DMS53 (cell line): Measurements from ENCODE around the gene GADD45B.
"Not testable (repeated sequence)": the region's sequence is repeated elsewhere in the genome, so short reads cannot be mapped to it uniquely, and the experiment has no call there.

Source experiments
- DNase-seq: peaks from one replicate; lab custom pipeline; 2025; lab: John Stamatoyannopoulos, UW

Gene GADD45B

DNA sequence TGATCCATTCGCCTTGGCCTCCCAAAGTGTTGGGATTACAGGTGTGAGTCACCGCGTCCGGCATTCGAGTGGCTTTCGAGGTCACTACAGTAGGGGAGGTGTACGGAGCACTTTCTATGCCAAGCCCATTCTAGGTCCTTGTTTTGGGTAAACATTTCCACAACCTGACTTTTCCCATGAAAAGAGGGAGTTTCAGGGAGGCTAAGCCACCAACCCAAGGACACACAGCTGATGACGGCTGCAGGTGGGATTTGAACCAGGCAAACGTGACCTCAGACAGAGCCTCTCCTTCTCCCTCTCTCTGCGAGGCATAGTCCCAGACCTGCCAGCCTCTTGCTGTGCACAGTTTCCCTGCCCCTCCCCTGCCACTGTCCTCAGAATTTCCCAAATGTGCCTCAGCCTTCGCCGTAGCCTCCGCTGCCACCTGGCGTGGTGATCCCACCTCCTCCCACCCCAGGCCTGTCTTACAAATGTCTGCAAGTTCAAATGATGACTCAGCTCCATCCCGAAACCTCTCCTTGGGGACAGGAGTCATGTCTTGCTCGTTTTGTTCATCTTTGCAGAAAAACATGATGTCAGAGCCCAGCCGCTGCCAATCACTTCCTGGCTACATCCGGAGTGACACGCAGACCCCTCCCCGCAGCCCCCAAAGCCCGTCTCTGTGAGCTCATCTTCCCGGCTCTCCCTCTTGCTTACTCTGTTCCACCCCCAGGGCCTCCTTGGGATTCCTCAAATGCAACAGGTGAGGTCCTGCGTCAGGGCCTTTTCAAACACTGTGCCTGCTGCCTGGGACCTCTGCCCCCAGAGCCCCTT lies 6.6 kb upstream of the GADD45B start:
- peak; percentile 37 for DNase-seq

DNA sequence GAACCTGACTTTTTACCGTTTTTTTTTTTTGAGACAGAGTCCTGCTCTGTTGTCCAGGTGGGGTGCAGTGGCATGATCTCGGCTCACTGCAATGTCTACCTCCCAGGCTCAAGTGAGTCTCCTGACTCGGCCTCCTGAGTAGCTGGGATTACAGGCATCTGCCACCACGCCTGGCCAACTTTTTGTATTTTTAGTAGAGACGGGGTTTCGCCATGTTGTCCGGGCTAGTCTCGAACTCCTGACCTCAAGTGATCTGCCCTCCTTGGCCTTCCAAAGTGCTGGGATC lies 6.1 kb upstream of the GADD45B start:
- DNase-seq, result not testable (repeated sequence)

DNA sequence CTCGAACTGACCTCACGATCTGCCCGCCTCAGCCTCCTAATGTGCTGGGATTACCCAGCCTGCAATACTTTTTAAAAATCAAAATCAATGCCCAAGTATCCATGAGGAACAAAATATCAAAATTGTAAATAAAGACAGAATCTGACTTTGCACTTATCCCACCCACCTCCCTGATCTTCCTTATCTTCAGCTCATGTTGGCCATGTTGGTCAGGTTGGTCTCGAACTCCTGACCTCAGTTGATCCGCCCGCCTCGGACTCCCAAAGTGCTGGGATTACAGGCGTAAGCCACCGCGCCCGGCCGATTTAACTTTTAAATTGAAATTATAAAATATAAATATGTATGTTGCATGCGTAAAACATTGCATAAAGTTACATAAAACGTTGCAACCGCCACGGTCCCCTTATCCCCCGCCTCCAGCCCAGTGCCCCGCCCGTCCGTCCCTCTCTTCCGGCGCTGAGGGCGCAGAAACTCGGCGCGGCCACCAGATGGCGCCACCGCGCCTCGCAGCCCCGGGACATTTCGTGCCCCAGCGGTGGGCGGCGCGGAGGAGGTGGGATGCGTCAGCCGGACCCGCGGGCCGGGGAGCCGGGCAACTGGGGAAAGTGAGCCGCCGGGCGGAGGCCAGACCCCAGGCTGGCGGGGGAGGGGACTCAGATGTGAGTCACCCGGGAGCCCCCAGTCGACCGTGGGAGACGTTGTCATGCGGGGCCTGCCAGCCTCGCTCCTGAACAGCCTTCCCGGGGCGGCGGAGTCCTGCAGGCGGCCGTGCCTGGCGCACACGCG lies 1.5 kb upstream of the GADD45B start:
- DNase-seq, result peak; percentile 82

DNA sequence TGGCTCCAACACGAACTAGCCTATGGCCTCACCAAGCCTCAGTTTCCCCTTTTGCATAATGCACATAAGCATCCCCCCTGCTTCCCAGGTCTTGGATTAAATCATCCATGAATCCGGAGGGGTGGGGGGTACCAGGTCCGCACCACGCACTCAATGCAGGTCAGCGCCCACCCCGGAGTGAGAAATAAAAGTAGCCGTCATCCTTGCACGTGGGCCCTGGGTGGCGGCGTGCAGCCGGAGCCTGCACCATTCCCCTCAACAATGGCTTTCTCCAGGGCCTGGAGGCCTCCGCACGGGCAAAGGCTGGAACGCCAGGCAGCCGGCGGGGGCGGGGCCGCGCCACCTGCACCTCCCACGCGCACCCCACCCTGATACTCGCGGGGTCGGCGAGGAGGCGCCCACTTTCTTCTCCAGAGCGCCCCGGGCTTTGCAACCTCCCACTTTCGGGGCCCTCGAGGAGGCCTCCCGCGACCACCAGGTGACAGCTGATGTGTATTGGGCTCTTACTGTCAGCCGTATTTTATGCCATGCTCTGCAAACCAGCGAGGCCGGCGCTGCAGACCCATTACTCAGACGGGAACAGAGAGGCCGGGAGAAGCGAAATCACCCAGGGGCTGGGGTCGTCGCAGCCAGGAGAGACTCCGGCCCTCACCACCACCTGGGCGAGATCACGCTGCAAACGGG lies 767 bp upstream of the GADD45B start:
- peak; percentile 73 for DNase-seq

GRCh38 chr19:2476451-2477140 lies 669 bp downstream of the GADD45B start:
- peak; percentile 57 for DNase-seq

GRCh38 chr19:2477141-2477710 lies 1.3 kb downstream of the GADD45B start:
- peak; percentile 75 for DNase-seq

DNA sequence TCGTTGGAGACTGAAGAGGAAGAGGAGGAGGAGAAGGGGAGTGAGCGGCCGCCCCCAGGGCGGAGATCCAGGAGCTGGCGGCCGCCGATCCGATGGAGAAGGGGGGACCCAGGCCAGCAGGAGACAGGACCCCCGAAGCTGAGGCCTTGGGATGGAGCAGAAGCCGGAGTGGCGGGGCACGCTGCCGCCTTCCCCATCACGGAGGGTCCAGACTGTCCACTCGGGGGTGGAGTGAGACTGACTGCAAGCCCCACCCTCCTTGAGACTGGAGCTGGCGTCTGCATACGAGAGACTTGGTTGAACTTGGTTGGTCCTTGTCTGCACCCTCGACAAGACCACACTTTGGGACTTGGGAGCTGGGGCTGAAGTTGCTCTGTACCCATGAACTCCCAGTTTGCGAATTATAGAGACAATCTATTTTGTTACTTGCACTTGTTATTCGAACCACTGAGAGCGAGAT lies 1.8 kb downstream of the GADD45B start:
- no peak for DNase-seq

DNA sequence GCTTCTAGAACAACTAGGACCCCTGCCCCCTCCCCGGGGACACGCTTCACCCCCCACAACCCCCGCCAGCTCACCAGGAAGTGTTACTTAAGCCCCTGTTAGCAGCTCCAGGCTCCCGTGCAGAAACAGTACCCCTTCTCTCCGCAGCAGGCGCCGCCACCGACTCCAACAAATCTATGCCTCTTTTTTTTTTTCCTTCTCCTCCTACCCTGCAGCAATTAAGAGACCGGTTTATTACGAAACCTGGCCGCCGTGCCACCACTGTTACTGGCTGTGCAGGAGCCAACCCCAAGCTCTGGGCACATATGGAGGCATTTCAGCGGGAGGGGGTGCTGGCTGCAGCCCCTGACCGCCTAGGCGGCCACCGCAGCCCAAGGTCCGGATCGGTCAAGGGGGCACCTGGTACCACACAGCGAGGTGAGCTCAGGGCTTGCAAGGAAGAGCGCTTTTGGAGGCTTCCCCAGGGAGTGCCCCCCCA lies 2.4 kb downstream of the GADD45B start:
- peak; percentile 83 for DNase-seq

- DNase-seq, result peak; percentile 62
These were observed 3.0 kb downstream of the GADD45B start for GRCh38 chr19:2478756-2479555.

DNA sequence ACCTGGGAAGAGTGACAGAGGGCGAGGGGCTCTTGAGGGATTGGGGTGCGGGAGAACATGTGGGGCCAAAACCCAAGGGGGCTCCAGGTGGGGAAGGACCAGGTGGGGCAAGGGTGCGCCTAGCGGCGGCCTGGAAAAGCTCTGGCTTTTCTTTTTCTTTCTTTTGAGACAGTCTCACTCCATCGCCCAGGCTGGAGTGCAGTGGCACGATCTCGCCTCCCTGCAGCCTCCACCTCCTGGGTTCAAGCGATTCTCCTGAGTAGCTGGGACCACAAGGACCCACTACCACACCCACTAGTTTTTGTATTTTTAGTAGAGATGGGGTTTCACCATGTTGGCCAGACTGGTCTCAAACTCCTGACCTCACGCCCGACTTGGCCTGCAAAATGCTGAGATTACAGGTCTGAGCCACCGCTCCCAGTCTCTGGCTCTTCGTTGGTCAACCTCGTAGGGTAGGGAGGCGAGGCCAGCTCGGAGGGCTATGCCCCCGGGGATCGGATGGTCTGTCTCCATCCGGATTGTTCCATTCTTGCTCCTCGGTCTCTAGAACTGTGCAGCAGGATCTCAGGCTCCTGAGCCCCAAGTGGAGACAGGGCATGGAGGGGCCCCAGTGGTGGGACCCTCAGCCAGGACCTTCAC lies 3.7 kb downstream of the GADD45B start:
- no peak for DNase-seq

- no peak for DNase-seq
These were observed 5.5 kb downstream of the GADD45B start for GRCh38 chr19:2481466-2481865.

DNA sequence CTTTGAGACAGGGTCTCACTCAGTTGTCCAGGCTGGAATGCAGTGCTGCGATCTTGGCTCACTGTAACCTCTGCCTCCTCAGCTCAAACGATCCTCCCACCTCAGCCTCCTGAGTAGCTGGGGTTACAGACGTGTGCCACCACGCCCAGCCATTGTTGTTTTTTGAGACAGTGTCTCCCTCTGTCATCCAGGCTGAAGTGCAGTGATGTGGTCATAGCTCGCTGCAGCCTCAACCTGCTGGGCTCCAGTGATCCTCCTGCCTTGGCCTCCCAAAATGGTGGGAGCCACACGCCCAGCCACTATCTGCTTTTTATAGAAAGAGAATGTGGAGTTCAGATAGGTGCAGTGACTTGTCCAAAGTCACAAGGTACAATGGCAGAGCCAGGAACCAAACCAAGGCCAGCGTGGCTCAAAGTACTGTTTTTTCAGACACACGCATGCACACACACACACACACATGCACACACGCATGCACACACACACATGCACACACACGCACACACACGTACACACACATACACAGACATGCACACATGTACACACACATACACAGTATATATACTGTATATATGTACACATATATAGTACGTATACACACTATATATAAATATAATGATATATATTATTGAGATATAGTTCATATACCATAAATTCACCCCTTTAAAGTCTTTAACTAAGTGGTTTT lies 6.6 kb downstream of the GADD45B start:
- DNase-seq, result no peak

DNA sequence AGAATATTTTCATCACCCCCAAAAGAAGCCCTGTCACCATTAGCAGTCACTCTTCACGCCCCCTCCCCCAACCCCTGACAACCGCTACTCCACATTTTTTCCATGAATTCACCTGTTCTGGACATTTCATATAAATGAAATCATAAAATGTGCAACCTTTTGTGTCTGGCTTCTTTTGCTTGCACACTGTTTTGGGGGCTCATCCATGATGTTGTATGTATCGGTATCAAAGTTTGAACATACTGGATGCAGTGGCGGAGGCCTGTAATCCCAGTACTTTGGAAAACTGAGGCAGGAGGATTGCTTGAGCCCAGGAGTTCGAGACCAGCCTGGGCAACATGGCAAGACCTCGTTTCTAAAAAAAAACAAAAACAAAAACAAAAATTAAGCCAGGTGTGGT lies 7.2 kb downstream of the GADD45B start:
- peak; percentile 42 for DNase-seq

- DNase-seq, result no peak
These were observed 7.7 kb downstream of the GADD45B start for GRCh38 chr19:2483484-2484151.

- no peak for DNase-seq
These were observed 8.4 kb downstream of the GADD45B start for GRCh38 chr19:2484178-2484937.

DNA sequence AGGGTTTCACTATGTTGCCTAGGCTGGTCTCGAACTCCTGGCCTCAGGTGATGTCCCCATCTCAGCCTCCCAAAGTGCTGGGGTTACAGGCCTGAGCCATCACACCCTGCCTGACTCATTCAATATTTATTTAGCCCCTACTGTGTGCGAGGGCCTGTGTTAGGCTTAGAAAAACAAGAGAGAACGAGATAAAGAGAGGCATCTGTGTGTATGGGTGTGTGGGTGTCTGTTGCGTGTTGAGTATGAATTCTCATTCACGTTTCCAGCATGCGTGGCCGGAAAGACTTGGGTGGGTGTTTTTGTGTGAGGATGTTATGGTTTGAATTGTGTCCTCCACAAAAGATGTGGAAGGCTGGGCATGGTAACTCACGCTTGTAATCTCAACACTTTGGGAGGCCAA lies 9.5 kb downstream of the GADD45B start:
- DNase-seq, result no peak

DNA sequence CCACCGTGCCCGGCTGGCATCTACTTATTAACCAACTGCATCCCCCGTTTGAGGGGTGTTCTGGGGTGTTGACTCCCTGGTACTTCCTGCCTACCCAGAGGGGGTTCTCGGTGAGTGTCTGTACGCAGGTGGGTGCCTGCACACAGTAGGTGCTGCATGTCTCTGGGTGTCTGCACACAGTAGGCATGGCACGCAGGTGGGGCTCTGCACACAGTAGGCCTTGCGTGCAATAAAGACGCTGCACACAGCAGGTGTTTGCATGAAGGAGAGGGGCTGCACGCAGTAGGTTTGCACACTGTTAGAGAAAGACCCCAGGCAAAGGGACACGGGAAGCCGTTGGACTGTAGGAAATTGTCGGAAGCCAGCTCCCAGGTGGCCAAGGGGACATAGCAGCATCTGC lies 11.2 kb downstream of the GADD45B start:
- peak; percentile 17 for DNase-seq

GRCh38 chr19:2487842-2488241 lies 11.9 kb downstream of the GADD45B start:
- DNase-seq, result peak; percentile 13
